ENCODE results near the gene PCED1B.
A peak's percentile ranks its signal among the peaks of the same experiment; 100 is the strongest.
"Not testable (repeated sequence)": the region's sequence is repeated elsewhere in the genome, so short reads cannot be mapped to it uniquely, and the experiment has no call there.

Gene PCED1B

GRCh38 chr12:47170281-47170680, 90.9 kb downstream of the PCED1B start:
- DNase-seq: not testable (repeated sequence)

- DNase-seq: no peak
These were observed 98.6 kb downstream of the PCED1B start for GRCh38 chr12:47178014-47178413.

GRCh38 chr12:47182164-47182938, 102.9 kb downstream of the PCED1B start:
- not testable (repeated sequence) for DNase-seq

- no peak for DNase-seq
These were observed 104.8 kb downstream of the PCED1B start for GRCh38 chr12:47184229-47184628.

- peak; percentile 61 for DNase-seq
These were observed 105.4 kb downstream of the PCED1B start for GRCh38 chr12:47184813-47185212.

- no peak for DNase-seq
These were observed 106.8 kb downstream of the PCED1B start for GRCh38 chr12:47186246-47186645.

GRCh38 chr12:47188576-47189441, 109.4 kb downstream of the PCED1B start:
- DNase-seq: no peak

GRCh38 chr12:47189728-47190127, 110.3 kb downstream of the PCED1B start:
- DNase-seq: no peak

GRCh38 chr12:47190271-47190750, 110.9 kb downstream of the PCED1B start:
- peak; percentile 54 for DNase-seq

GRCh38 chr12:47190905-47191304, 111.5 kb downstream of the PCED1B start:
- DNase-seq: no peak

- no peak for DNase-seq
These were observed 112.6 kb downstream of the PCED1B start for GRCh38 chr12:47192051-47192450.

GRCh38 chr12:47193066-47193465, 113.6 kb downstream of the PCED1B start:
- no peak for DNase-seq

GRCh38 chr12:47194501-47194900, 115.1 kb downstream of the PCED1B start:
- DNase-seq: no peak

- no peak for DNase-seq
These were observed 121.0 kb downstream of the PCED1B start for GRCh38 chr12:47200446-47200845.

- DNase-seq: not testable (repeated sequence)
These were observed 121.8 kb downstream of the PCED1B start for GRCh38 chr12:47201190-47201589.

- DNase-seq: no peak
These were observed 122.8 kb downstream of the PCED1B start for GRCh38 chr12:47202176-47202575.

GRCh38 chr12:47205532-47206449, 126.4 kb downstream of the PCED1B start:
- no peak for DNase-seq

GRCh38 chr12:47206450-47207339, 127.3 kb downstream of the PCED1B start:
- DNase-seq: no peak

- DNase-seq: no peak
These were observed 127.9 kb downstream of the PCED1B start for GRCh38 chr12:47207340-47207717.

- DNase-seq: no peak
These were observed 128.4 kb downstream of the PCED1B start for GRCh38 chr12:47207829-47208248.

- no peak for DNase-seq
These were observed 129.6 kb downstream of the PCED1B start for GRCh38 chr12:47209014-47209413.

- no peak for DNase-seq
These were observed 131.4 kb downstream of the PCED1B start for GRCh38 chr12:47210776-47211175.

All from kidney glomerular epithelial cell (primary cell).